Left lung (tissue), 10 donors: ENCODE data around the gene CAV2. TPM values are rescaled to one million over a fixed set of nuclear protein-coding genes. Genes with fewer than 3 reads are reported as not detected.
A peak's percentile ranks its signal among the peaks of the same experiment; 100 is the strongest.

Experiments used
- ATAC-seq: fragments of 200-7000 bp; cut with Tn5 transposase; one replicate; pipeline ENCODE4 v1.9.1; 2020; ENCODE audit warnings: moderate library complexity
- DNase-seq, 4 donors: peaks; one replicate each; pipeline ENCODE4 v3.0.0-alpha.2; 2013 to 2020
- H3K27ac ChIP-seq, 2 donors: fragments of 200-600 bp; sonication (generic) in 1 of 2; one replicate each; pipeline versions ENCODE4 v1.5.0 to v1.8.0; 2020 to 2021
- H3K27me3 ChIP-seq, 2 donors: fragments of 200-600 bp; sonication (generic) in 1 of 2; one replicate each; pipeline versions ENCODE4 v1.5.0 to v1.8.0; 2020 to 2021
- H3K36me3 ChIP-seq, 2 donors: fragments of 200-600 bp; sonication (generic) in 1 of 2; one replicate each; pipeline versions ENCODE4 v1.5.0 to v1.8.0; 2020 to 2021
- H3K4me1 ChIP-seq, 2 donors: fragments of 200-600 bp; one replicate each; pipeline ENCODE4 v1.8.0; 2021
- H3K4me3 ChIP-seq, 2 donors: fragments of 200-600 bp; sonication (generic) in 1 of 2; one replicate each; pipeline versions ENCODE4 v1.5.0 to v1.8.0; 2020 to 2021; ENCODE audit warnings: mild to moderate bottlenecking in 1 of 2
- H3K9me3 ChIP-seq, 2 donors: fragments of 200-600 bp; sonication (generic) in 1 of 2; one replicate each; pipeline versions ENCODE4 v1.5.0 to v1.8.0; 2020 to 2021
- intact Hi-C, 2 donors: fragments of 100-400 bp; cut with DNase I; formaldehyde crosslinking; loops; one replicate each; pipeline versions ENCODE4 v1.11.2 to v1.14.2; 2022
- polyA plus RNA-seq, 6 donors: library from polyadenylated mRNA; unstranded; fragments of 120-200 nt; gene quantifications; one replicate each; pipeline ENCODE4 v1.2.1, GENCODE V29; 2013; ENCODE audit not compliant: insufficient read length in 6 of 6
- total RNA-seq, 2 donors: library from RNA; stranded (reverse); fragmentation: NEBNext Ultra II Directional; extraction: Animal tissue kit (Norgen Biotek cat#: 25700); gene quantifications; one replicate each; pipeline ENCODE4 v1.2.1, GENCODE V29; 2021
- TF ChIP-seq, protein P1 (sequence below), 2 donors: fragments of 200-600 bp; sonication (generic) in 1 of 2; IDR thresholded peaks; one replicate each; pipeline versions ENCODE4 v1.5.0 to v1.8.0; 2021; ENCODE audit warnings: antibody characterized with exemption in 2 of 2
- donor health status: DM: no; HTN: yes; CAD: no.
- donor health status: DM: no; HTN: no; CAD: no.

CAV2 gene
- total and polyA plus RNA-seq, 8 donors, result 85.2 to 210 (median 91.4) TPM

GRCh38 chr7:116518961-116519360, 19.4 kb downstream of the CAV2 start:
- TF ChIP-seq, protein P1, sequence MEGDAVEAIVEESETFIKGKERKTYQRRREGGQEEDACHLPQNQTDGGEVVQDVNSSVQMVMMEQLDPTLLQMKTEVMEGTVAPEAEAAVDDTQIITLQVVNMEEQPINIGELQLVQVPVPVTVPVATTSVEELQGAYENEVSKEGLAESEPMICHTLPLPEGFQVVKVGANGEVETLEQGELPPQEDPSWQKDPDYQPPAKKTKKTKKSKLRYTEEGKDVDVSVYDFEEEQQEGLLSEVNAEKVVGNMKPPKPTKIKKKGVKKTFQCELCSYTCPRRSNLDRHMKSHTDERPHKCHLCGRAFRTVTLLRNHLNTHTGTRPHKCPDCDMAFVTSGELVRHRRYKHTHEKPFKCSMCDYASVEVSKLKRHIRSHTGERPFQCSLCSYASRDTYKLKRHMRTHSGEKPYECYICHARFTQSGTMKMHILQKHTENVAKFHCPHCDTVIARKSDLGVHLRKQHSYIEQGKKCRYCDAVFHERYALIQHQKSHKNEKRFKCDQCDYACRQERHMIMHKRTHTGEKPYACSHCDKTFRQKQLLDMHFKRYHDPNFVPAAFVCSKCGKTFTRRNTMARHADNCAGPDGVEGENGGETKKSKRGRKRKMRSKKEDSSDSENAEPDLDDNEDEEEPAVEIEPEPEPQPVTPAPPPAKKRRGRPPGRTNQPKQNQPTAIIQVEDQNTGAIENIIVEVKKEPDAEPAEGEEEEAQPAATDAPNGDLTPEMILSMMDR (IDR thresholded peaks at IDR 0.05), result no peak
- Histone ChIP-seq H3K4me3 (no peak overlapping the region), H3K36me3 (no peaks in the 10 kb centered on the region), H3K9me3 (no peaks in the 10 kb centered on the region), H3K27me3 (peaks cover 0 to 8% of the 10 kb centered on the region in 2 donors), H3K4me1 (peaks cover 4 to 13% of the 10 kb centered on the region in 2 donors), H3K27ac (no peak overlapping the region)
- ATAC-seq (no peak), DNase-seq (no peak)
- intact Hi-C loops, result no loop called here

GRCh38 chr7:116521046-116521664, 21.6 kb downstream of the CAV2 start:
- peaks cover 0 to 30% of the 10 kb centered on the region in 2 donors for H3K27me3 ChIP-seq
- no peaks in the 10 kb centered on the region for H3K9me3 ChIP-seq
- no peaks in the 10 kb centered on the region for H3K36me3 ChIP-seq
- no peak overlapping the region for H3K27ac ChIP-seq
- TF ChIP-seq, protein P1 (IDR thresholded peaks at IDR 0.05), result no peak
- no peak for DNase-seq
- peaks cover 4 to 31% of the 10 kb centered on the region in 2 donors for H3K4me1 ChIP-seq
- no peak overlapping the region for H3K4me3 ChIP-seq
- no peak for ATAC-seq
- intact Hi-C loops, result loop anchor here in 1 of 2 donors (10.0 kb wide), 1 partner anchor 266 kb away; no protein-coding TSS in a partner anchor

GRCh38 chr7:116522247-116522646, 22.7 kb downstream of the CAV2 start:
- Histone ChIP-seq H3K9me3 (no peaks in the 10 kb centered on the region), H3K27me3 (peaks cover 0 to 41% of the 10 kb centered on the region in 2 donors), H3K27ac (peak overlapping the region; percentile 46 to 56), H3K36me3 (no peaks in the 10 kb centered on the region), H3K4me3 (no peak overlapping the region), H3K4me1 (peaks cover 4 to 40% of the 10 kb centered on the region in 2 donors)
- ATAC-seq (peak; percentile 10), DNase-seq (no peak)
- TF ChIP-seq, protein P1 (IDR thresholded peaks at IDR 0.05), result no peak
- intact Hi-C loops, result loop anchor here in 1 of 2 donors (10.0 kb wide), 1 partner anchor 267 kb away; no protein-coding TSS in a partner anchor

GRCh38 chr7:116524221-116524608, 24.7 kb downstream of the CAV2 start:
- ATAC-seq, result no peak
- H3K9me3 ChIP-seq, result no peaks in the 10 kb centered on the region
- no peaks in the 10 kb centered on the region for H3K36me3 ChIP-seq
- H3K27ac ChIP-seq, result peak overlapping the region; percentile 90 to 94
- intact Hi-C loops, result loop anchor here in 1 of 2 donors (10.0 kb wide), 1 partner anchor 269 kb away; no protein-coding TSS in a partner anchor
- DNase-seq, result no peak
- peak overlapping the region; percentile 51 to 57 for H3K4me3 ChIP-seq
- peaks cover 14 to 47% of the 10 kb centered on the region in 2 donors for H3K4me1 ChIP-seq
- peaks cover 0 to 45% of the 10 kb centered on the region in 2 donors for H3K27me3 ChIP-seq
- TF ChIP-seq, protein P1 (IDR thresholded peaks at IDR 0.05), result no peak

DNA sequence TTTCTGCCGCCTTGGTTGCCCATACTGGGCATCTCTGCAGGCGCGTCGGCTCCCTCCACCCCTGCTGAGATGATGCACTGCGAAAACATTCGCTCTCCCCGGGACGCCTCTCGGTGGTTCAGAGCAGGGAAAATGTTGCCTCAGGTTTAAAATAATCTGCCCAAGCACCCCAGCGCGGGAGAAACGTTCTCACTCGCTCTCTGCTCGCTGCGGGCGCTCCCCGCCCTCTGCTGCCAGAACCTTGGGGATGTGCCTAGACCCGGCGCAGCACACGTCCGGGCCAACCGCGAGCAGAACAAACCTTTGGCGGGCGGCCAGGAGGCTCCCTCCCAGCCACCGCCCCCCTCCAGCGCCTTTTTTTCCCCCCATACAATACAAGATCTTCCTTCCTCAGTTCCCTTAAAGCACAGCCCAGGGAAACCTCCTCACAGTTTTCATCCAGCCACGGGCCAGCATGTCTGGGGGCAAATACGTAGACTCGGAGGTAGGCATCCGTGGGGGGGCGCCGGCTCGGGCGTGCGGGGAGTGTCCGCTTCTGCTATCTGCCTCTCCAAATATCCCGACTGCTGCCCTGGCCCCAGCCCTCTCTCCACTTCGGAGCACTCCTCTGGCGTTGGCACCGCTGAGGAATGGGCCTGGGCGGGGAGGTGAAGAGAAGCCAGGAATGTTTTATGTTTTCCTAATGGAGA, 25.2 kb downstream of the CAV2 start, which contains the start of gene CAV1:
Gene CAV1, plus strand, starts transcription at position 428 of the 689 bp plus-strand sequence. Its CDS starts 27 bp downstream, at position 455.
- no peaks in the 10 kb centered on the region for H3K36me3 ChIP-seq
- ATAC-seq, result peak; percentile 59
- peaks cover 14 to 50% of the 10 kb centered on the region in 2 donors for H3K4me1 ChIP-seq
- H3K27ac ChIP-seq, result peak within 1 kb of the TSS; percentile 90 to 94
- peaks cover 0 to 45% of the 10 kb centered on the region in 2 donors for H3K27me3 ChIP-seq
- TF ChIP-seq, protein P1 (IDR thresholded peaks at IDR 0.05), result peak in 1 of 2 donors; percentile 20
- peak within 1 kb of the TSS; percentile 51 to 57 for H3K4me3 ChIP-seq
- DNase-seq, result peak; percentile 76 to 88 (median 83)
- intact Hi-C loops, result loop anchor here in 1 of 2 donors (10.0 kb wide), 1 partner anchor 270 kb away; no protein-coding TSS in a partner anchor
- H3K9me3 ChIP-seq, result no peaks in the 10 kb centered on the region
